Body of pancreas (tissue), 4 donors: ENCODE data around the gene C21orf91. TPM values are rescaled to one million over a fixed set of nuclear protein-coding genes. Genes with fewer than 3 reads are reported as not detected.

ENCODE experiments used
- ATAC-seq: fragments of 150-250 bp; one replicate; pipeline ENCODE4 v1.9.1; 2016
- DNase-seq, 4 donors: peaks; one replicate each; pipeline ENCODE4 v3.0.0-alpha.2; 2019
- H3K27ac ChIP-seq, 4 donors: fragments of 200-600 bp; sonication (generic); 1 replicate in 3 of 4; 2 replicates in 1 of 4; pipeline versions ENCODE4 v1.5.1 to v1.6.1; 2016 to 2019; ENCODE audit warnings: mild to moderate bottlenecking in 1 of 4, mixed read lengths in 1 of 4, moderate library complexity in 1 of 4
- H3K27me3 ChIP-seq, 2 donors: fragments of 200-600 bp; sonication (generic); one replicate each; pipeline ENCODE4 v1.6.0; 2016; ENCODE audit warnings: mild to moderate bottlenecking in 1 of 2
- H3K36me3 ChIP-seq, 2 donors: fragments of 200-600 bp; sonication (generic); replicated peaks in 1 of 2; 2 replicates each; pipeline ENCODE4 v1.5.1; 2016; ENCODE audit warnings: low read depth in 2 of 2; ENCODE audit not compliant: insufficient read depth in 1 of 2
- H3K4me1 ChIP-seq: fragments of 200-600 bp; sonication (generic); one replicate; pipeline ENCODE4 v1.6.0; 2016
- H3K4me3 ChIP-seq, 2 donors: fragments of 200-600 bp; sonication (generic); 1 replicate in 1 of 2; 2 replicates in 1 of 2; pipeline ENCODE4 v1.5.1; 2016 to 2019
- H3K9me3 ChIP-seq, 3 donors: fragments of 200-600 bp; sonication (generic); 1 replicate in 2 of 3; 2 replicates in 1 of 3; pipeline ENCODE4 v1.5.1; 2016
- CTCF ChIP-seq, 7 experiments: fragments of 450-650 bp in 4 of 7; fragments of 200-600 bp in 3 of 7; sonication (generic) in 3 of 7; IDR thresholded peaks; one replicate each; pipeline ENCODE4 v1.5.1; 2016 to 2019; ENCODE audit warnings: antibody characterized with exemption in 7 of 7
- POLR2A ChIP-seq, 3 donors: fragments of 450-650 bp; IDR thresholded peaks; one replicate each; pipeline ENCODE4 v1.6.1; 2016; ENCODE audit warnings: antibody characterized with exemption in 3 of 3, mild to moderate bottlenecking in 2 of 3
- WGBS, 2 donors: methylation state at CpG; one replicate each; pipeline ENCODE4 v1.1.5; 2017; 5-methylcytosine and 5-hydroxymethylcytosine counted together
- intact Hi-C: fragments of 100-400 bp; cut with DNase I; formaldehyde crosslinking; loops from one replicate; pipeline ENCODE4 v1.15.1; 2023
- total RNA-seq, 2 donors: library from RNA; depleted of rRNA; stranded (reverse); fragments of >200 nt; gene quantifications; one replicate each; pipeline ENCODE4 v1.1.0, GENCODE V29; 2016

Gene C21orf91
- total RNA-seq, 2 donors from 2014 or later, result 2.0 to 7.0 TPM

DNA sequence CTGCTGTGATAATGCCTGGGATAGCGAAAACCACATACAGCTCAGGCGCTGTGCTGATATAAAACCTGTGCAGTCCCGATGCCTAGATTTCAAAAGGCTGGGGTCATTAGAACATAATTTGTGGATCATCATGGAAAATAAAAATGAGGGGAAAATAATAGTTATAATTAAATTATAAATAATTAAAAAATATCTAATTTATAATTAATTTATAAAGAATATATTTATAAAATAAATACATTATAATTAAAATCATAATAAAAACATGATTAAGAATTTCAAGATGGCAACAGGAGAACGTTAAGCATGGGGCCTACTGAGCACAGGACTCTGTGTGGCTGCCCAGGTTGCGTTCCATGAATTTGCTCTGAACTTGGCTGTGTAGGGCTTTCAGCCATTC lies 53.9 kb downstream of the C21orf91 start:
- no peak for TF ChIP-seq CTCF (IDR thresholded peaks at IDR 0.05)
- Histone ChIP-seq H3K9me3 (no peaks in the 10 kb centered on the region), H3K27ac (no peak overlapping the region), H3K4me3 (no peak overlapping the region), H3K27me3 (no peaks in the 10 kb centered on the region), H3K4me1 (no peaks in the 10 kb centered on the region), H3K36me3 (no peaks in the 10 kb centered on the region)
- 73 to 78% methylated on average over 5 of the region's 5 CpGs for WGBS, 2 donors
- DNase-seq (no peak), ATAC-seq (no peak)
- intact Hi-C loops, result no loop called here

- ATAC-seq (no peak), DNase-seq (no peak)
- H3K4me3 ChIP-seq, result no peak overlapping the region
- 61 to 63% methylated on average over 9 of the region's 9 CpGs for WGBS, 2 donors
- no peaks in the 10 kb centered on the region for H3K36me3 ChIP-seq
- H3K4me1 ChIP-seq, result no peaks in the 10 kb centered on the region
- intact Hi-C loops, result no loop called here
- TF ChIP-seq POLR2A (IDR thresholded peaks at IDR 0.05), result no peak
- TF ChIP-seq CTCF (IDR thresholded peaks at IDR 0.05), result no peak
- no peaks in the 10 kb centered on the region for H3K9me3 ChIP-seq
- no peak overlapping the region for H3K27ac ChIP-seq
- no peaks in the 10 kb centered on the region for H3K27me3 ChIP-seq
Observed at GRCh38 chr21:17763288-17764037, 55.7 kb downstream of the C21orf91 start.

DNA sequence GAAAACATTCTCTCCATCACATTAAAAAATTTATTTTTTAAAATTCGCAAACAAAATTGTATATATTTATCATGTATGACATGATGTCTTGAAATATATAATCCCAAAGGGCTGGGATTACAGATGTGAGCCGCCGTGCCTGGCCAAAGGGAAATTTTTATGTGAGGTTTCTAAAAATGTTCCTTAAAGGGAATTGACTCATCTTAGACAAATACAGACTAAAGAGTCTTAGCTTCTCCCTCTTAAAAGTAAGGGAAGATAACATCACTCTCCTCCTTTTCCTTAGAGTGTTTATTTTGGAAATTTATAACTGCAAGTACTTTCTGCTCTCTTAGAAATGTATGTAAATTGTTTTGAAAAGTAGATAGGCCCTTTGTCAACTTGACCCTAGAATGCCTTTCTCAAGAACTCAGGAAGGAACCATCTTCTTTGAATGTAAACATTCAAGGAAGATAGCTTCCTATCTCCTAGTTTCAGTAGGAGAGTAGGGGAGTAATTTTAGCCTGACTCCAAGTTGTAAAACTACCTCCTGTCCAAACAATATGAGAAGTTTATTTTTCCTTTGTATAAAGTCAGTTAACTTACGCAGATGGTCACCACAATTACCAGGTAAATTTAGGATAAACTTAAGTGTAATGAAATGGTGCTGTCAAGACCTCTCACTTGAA lies 59.5 kb downstream of the C21orf91 start:
- Histone ChIP-seq H3K36me3 (no peaks in the 10 kb centered on the region), H3K27ac (no peak overlapping the region), H3K4me1 (no peaks in the 10 kb centered on the region), H3K4me3 (no peak overlapping the region), H3K27me3 (no peaks in the 10 kb centered on the region), H3K9me3 (no peaks in the 10 kb centered on the region)
- ATAC-seq, result no peak
- 70% methylated on average over 4 of the region's 4 CpGs for WGBS, 2 donors
- no peak for DNase-seq
- intact Hi-C loops, result no loop called here
- TF ChIP-seq POLR2A (IDR thresholded peaks at IDR 0.05), result no peak
- no peak for TF ChIP-seq CTCF (IDR thresholded peaks at IDR 0.05)

- H3K4me1 ChIP-seq, result no peaks in the 10 kb centered on the region
- H3K9me3 ChIP-seq, result no peaks in the 10 kb centered on the region
- no peak overlapping the region for H3K4me3 ChIP-seq
- intact Hi-C loops, result no loop called here
- no peaks in the 10 kb centered on the region for H3K27me3 ChIP-seq
- no peak overlapping the region for H3K27ac ChIP-seq
- no peaks in the 10 kb centered on the region for H3K36me3 ChIP-seq
- no peak for TF ChIP-seq POLR2A (IDR thresholded peaks at IDR 0.05)
- no peak for TF ChIP-seq CTCF (IDR thresholded peaks at IDR 0.05)
- WGBS, 2 donors, result 50 to 71% methylated on average over 4 of the region's 4 CpGs
- ATAC-seq (no peak), DNase-seq (no peak)
Observed at GRCh38 chr21:17758683-17759082, 60.5 kb downstream of the C21orf91 start.

DNA sequence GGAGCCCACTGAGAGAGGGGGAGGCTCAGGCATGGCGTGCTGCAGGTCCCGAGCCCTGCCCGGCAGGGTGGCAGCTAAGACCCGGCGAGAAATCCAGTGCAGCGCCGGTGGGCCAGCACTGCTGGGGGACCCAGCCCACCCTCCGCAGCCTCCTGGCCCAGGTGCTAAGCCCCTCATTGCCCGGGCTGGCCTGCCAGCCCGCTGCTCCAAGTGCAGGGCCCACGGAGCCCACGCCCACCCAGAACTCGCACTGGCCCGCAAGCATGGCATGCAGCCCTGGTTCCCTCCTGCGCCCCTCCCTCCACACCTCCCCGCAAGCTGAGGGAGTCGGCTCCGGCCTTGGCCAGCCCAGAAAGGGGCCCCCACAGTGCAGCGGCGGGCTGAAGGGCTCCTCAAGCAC lies 61.5 kb downstream of the C21orf91 start:
- no peak for ATAC-seq
- Histone ChIP-seq H3K4me3 (no peak overlapping the region), H3K27me3 (no peaks in the 10 kb centered on the region), H3K9me3 (no peaks in the 10 kb centered on the region), H3K27ac (no peak overlapping the region), H3K4me1 (no peaks in the 10 kb centered on the region), H3K36me3 (no peaks in the 10 kb centered on the region)
- no peak for DNase-seq
- TF ChIP-seq CTCF (IDR thresholded peaks at IDR 0.05) (no peak), POLR2A (IDR thresholded peaks at IDR 0.05) (no peak)
- WGBS, 2 donors, result 77 to 92% methylated on average over 5 to 8 of the region's 20 CpGs
- intact Hi-C loops, result no loop called here
